Mucosa of rectum (tissue), 2 donors: ENCODE results near the gene ANKRD18B.
"Not testable (repeated sequence)": the region's sequence is repeated elsewhere in the genome, so short reads cannot be mapped to it uniquely, and the experiment has no call there.

ENCODE experiments used
- H3K27ac ChIP-seq, 2 donors: one replicate each; pipeline ENCODE4 v1.7.0; 2013; ENCODE audit warnings: inconsistent platforms in 2 of 2, low read depth in 2 of 2, low read length in 2 of 2
- H3K27me3 ChIP-seq, 2 donors: one replicate each; pipeline ENCODE4 v1.7.0; 2013; ENCODE audit warnings: low read length in 2 of 2; ENCODE audit not compliant: control insufficient read depth in 2 of 2, insufficient read depth in 2 of 2
- H3K36me3 ChIP-seq, 2 donors: one replicate each; pipeline ENCODE4 v1.7.0; 2013; ENCODE audit warnings: low read length in 2 of 2; ENCODE audit not compliant: control insufficient read depth in 2 of 2, insufficient read depth in 2 of 2
- H3K4me1 ChIP-seq, 2 donors: one replicate each; pipeline ENCODE4 v1.7.0; 2013; ENCODE audit warnings: low read length in 2 of 2, mild to moderate bottlenecking in 1 of 2; ENCODE audit not compliant: control insufficient read depth in 2 of 2, insufficient read depth in 2 of 2
- H3K4me3 ChIP-seq, 2 donors: one replicate each; pipeline ENCODE4 v1.7.0; 2013; ENCODE audit warnings: low read length in 2 of 2
- H3K9ac ChIP-seq, 2 donors: one replicate each; pipeline ENCODE4 v1.7.0; 2013; ENCODE audit warnings: low read length in 2 of 2, low read depth in 1 of 2, mild to moderate bottlenecking in 1 of 2
- H3K9me3 ChIP-seq, 2 donors: one replicate each; pipeline ENCODE4 v1.7.0; 2013; ENCODE audit warnings: low read length in 2 of 2; ENCODE audit not compliant: control insufficient read depth in 2 of 2
- donor health status: healthy.
- donor health status: Normal muscosa, but diverticular disease.

The ANKRD18B gene

DNA sequence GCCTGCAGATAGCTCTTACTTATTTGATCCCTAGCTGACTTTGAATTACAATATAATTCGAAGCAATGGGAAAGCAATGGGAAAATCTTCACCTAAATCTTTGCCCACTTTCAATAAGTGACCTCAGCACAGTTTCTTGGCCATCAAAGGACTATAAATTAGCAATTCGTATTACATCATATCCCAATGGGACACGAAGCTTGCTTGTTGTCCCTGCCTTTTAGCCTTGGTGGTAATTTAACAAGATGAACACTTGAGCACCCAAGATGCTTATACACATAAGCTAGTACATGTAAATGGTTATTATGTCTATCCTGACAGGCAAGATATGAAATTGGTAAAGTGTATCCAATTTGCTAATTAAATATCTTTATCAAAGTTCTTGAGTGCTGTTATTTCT lies 9.9 kb downstream of the ANKRD18B start:
- H3K36me3 ChIP-seq, H3K27me3 ChIP-seq, H3K9ac ChIP-seq: not testable (repeated sequence)

DNA sequence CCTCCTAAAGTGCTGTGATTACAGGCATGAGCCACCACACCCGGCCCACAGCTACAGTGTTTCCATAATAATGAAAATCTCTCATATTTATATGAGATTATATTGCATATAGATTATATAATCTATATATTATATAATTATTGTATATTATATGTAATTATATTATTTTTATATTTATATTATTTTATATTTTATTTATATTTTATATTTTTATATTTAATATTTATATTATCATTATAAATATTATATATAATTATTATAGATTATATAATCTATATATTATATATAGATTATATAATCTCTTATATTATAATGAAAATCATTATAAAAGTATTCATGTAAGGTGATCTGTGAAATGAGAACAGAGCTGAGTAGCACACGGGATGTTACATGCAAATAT lies 11.5 kb downstream of the ANKRD18B start:
- Histone ChIP-seq H3K9ac (no peak overlapping the region), H3K27me3 (no peaks in the 10 kb centered on the region), H3K27ac (no peak overlapping the region), H3K36me3 (no peaks in the 10 kb centered on the region), H3K4me1 (no peaks in the 10 kb centered on the region), H3K4me3 (no peak overlapping the region), H3K9me3 (no peaks in the 10 kb centered on the region)

More for the DNA sequence above, 9.9 kb downstream of the ANKRD18B start:
- not testable (repeated sequence) for H3K4me3 ChIP-seq, H3K4me1 ChIP-seq, H3K27ac ChIP-seq, H3K9me3 ChIP-seq

GRCh38 chr9:33543463-33543862 lies 19.4 kb downstream of the ANKRD18B start:
- H3K27ac ChIP-seq, H3K4me3 ChIP-seq, H3K9me3 ChIP-seq, H3K9ac ChIP-seq, H3K27me3 ChIP-seq, H3K36me3 ChIP-seq, H3K4me1 ChIP-seq: not testable (repeated sequence)

GRCh38 chr9:33545715-33546114 lies 21.7 kb downstream of the ANKRD18B start:
- not testable (repeated sequence) for H3K9me3 ChIP-seq, H3K4me1 ChIP-seq

GRCh38 chr9:33548816-33549215 lies 24.8 kb downstream of the ANKRD18B start:
- not testable (repeated sequence) for H3K27ac ChIP-seq, H3K4me3 ChIP-seq, H3K27me3 ChIP-seq, H3K36me3 ChIP-seq, H3K9me3 ChIP-seq, H3K4me1 ChIP-seq, H3K9ac ChIP-seq

More at GRCh38 chr9:33545715-33546114, 21.7 kb downstream of the ANKRD18B start:
- not testable (repeated sequence) for H3K27me3 ChIP-seq, H3K36me3 ChIP-seq, H3K9ac ChIP-seq, H3K27ac ChIP-seq, H3K4me3 ChIP-seq

- not testable (repeated sequence) for H3K4me3 ChIP-seq, H3K4me1 ChIP-seq, H3K36me3 ChIP-seq, H3K27ac ChIP-seq, H3K27me3 ChIP-seq, H3K9me3 ChIP-seq, H3K9ac ChIP-seq
These were observed 25.4 kb downstream of the ANKRD18B start for GRCh38 chr9:33549418-33549817.

DNA sequence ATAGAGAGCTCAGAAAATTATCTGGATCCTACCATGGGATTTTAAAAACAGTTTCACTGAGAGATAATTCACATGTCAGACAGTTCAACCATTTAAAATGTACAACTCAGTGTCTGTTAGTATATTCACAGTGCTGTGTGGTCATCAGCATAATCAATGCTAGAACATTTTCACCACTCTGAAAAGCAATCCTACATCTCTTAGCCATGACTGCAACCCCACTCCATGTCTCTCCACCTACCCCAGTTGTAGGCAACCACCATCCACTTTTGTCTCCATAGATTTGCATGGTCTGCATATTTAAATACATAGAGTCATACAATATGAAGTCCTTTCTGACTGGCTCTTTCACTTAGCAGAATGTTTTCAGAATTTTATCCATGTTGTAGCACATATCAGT lies 27.1 kb downstream of the ANKRD18B start:
- not testable (repeated sequence) for H3K9me3 ChIP-seq, H3K27me3 ChIP-seq, H3K36me3 ChIP-seq, H3K27ac ChIP-seq, H3K9ac ChIP-seq, H3K4me3 ChIP-seq, H3K4me1 ChIP-seq

- not testable (repeated sequence) for H3K27me3 ChIP-seq
These were observed 28.3 kb downstream of the ANKRD18B start for GRCh38 chr9:33552315-33552725.

DNA sequence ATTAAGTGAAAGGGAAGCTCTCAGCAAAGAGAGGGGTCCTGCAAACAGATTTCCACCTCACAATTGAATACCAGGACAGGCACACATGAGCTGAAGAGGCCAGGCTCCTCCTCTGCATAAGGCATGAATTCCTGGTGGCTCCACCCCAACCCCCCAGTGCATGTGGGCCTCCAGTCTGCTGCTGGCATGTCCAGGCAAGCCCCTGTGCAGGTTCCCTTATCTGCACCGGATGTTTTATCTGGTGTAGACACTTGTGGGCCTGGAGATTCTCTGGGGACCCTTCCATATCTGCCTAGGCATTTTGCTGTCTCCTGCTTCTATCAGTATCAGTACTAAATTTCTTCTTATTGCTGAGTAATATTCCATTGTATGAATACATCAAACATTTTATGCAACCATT lies 36.2 kb downstream of the ANKRD18B start:
- H3K27me3 ChIP-seq, H3K4me1 ChIP-seq, H3K36me3 ChIP-seq, H3K4me3 ChIP-seq, H3K9me3 ChIP-seq, H3K9ac ChIP-seq, H3K27ac ChIP-seq: not testable (repeated sequence)

More at GRCh38 chr9:33552315-33552725, 28.3 kb downstream of the ANKRD18B start:
- H3K27ac ChIP-seq, H3K4me3 ChIP-seq, H3K9me3 ChIP-seq, H3K4me1 ChIP-seq, H3K36me3 ChIP-seq, H3K9ac ChIP-seq: not testable (repeated sequence)

DNA sequence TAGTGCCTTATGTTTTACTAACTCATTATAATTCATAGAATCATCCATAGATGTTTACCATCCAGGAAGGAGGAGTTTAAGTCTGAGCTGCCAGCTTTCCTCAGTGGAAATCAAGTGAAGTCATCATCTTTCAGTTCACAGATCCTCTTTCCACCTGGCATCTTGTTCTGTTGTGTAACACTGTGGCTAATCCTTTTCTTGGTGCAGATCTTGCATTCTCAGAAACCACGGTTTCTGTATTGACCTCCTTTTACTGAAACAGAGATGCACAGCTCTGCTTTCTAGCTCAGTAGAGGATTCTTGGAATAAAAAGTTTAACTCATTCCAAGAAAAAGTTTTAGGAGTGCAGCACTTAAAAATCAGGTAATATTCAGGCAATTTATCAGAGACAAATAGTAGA lies 38.1 kb downstream of the ANKRD18B start:
- H3K36me3 ChIP-seq, H3K9me3 ChIP-seq, H3K4me3 ChIP-seq, H3K27ac ChIP-seq, H3K9ac ChIP-seq, H3K27me3 ChIP-seq, H3K4me1 ChIP-seq: not testable (repeated sequence)

DNA sequence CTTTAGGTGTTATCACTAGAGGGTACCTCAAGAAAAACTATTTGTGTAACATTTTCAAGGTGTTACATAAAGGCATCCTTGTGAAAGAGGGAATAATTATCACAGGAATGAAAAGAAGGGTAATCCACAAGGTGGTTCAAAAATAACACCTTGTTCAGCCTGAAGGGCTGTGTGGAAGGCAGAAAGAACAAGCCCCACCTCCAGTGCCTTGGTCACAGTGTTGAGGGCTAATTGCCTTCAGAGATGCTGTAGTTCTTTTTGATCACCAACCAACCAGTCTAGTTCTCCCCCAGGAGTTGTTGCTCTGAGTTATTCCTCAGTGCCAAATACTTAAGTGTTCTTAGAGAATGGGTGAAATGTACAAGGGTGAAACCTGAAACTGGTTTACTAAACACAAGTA lies 43.7 kb downstream of the ANKRD18B start:
- H3K9me3 ChIP-seq, H3K4me3 ChIP-seq, H3K36me3 ChIP-seq, H3K9ac ChIP-seq, H3K4me1 ChIP-seq, H3K27ac ChIP-seq, H3K27me3 ChIP-seq: not testable (repeated sequence)
